ENCODE results near the gene GSG1L. TPM values are rescaled to one million over a fixed set of nuclear protein-coding genes. Genes with fewer than 3 reads are reported as not detected.

Gene GSG1L
- total and polyA plus RNA-seq, 9 donors: 1.5 to 4.3 (median 2.9) TPM

DNA sequence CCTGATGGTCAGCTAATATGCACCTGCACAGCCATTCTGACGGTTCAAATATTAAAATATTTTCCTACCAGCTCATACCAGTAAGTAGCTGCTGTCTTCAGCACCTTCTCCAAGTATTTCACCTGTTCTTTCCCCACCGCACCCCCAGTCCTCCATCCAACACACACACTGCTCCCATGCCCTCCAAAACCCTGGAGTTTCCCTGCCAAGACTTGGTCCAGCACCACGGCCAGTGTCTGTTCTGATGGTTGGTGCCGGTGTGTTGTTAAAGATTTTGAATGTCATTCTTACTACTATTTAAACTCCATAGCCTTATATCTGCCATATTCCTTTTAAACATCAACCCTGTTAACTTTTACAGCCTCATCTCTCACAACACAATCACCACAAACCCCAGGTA, 142.4 kb downstream of the GSG1L start:
- Histone ChIP-seq H3K4me1 (ENCODE audit: control insufficient read depth, insufficient read depth, low read length) (no peaks in the 10 kb centered on the region), H3K36me3 (ENCODE audit: control insufficient read depth, insufficient read depth, low read length) (no peaks in the 10 kb centered on the region), H3K27me3 (ENCODE audit: control insufficient read depth, insufficient read depth, low read length) (no peaks in the 10 kb centered on the region), H3K27ac (ENCODE audit: low read length) (no peak overlapping the region), H3K9me3 (replicated peaks; ENCODE audit: control insufficient read depth, low read depth, low read length) (no peaks in the 10 kb centered on the region), H3K4me3 (ENCODE audit: low read length) (no peak overlapping the region)
- no peak for DNase-seq
- WGBS (ENCODE audit: insufficient coverage): 63% methylated on average over 2 of the region's 4 CpGs

GRCh38 chr16:27920391-27920891, 143.1 kb downstream of the GSG1L start:
- Histone ChIP-seq H3K4me1 (ENCODE audit: control insufficient read depth, insufficient read depth, low read length) (no peaks in the 10 kb centered on the region), H3K9me3 (replicated peaks; ENCODE audit: control insufficient read depth, low read depth, low read length) (no peaks in the 10 kb centered on the region), H3K4me3 (ENCODE audit: low read length) (no peak overlapping the region), H3K27ac (ENCODE audit: low read length) (no peak overlapping the region), H3K27me3 (ENCODE audit: control insufficient read depth, insufficient read depth, low read length) (no peaks in the 10 kb centered on the region), H3K36me3 (ENCODE audit: control insufficient read depth, insufficient read depth, low read length) (no peaks in the 10 kb centered on the region)
- WGBS (ENCODE audit: insufficient coverage): 6% methylated on average over 7 of the region's 11 CpGs
- DNase-seq: no peak

DNA sequence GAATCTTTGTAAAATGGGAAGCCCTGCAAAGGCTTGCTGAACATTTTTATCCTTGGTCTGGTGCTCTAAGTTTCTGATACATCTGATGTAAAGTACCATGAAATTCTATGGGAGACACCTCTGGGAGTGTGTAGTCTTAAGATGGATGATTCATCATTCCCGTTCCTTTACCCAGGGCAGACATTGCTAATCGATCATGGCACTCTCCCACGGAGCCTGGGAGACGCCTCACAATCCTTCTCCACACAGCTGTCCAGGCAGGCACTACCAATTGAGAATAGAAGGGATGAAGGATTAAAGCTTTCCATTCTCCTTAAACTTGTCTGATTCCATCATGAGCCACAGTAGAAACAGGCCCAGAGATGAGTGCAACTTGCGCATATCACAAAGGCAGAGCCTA, 144.8 kb downstream of the GSG1L start:
- H3K27ac ChIP-seq (ENCODE audit: low read length): no peak overlapping the region
- WGBS (ENCODE audit: insufficient coverage): no CpG with 5 or more reads among the region's 5 CpGs
- no peaks in the 10 kb centered on the region for H3K9me3 ChIP-seq (replicated peaks; ENCODE audit: control insufficient read depth, low read depth, low read length)
- no peaks in the 10 kb centered on the region for H3K27me3 ChIP-seq (ENCODE audit: control insufficient read depth, insufficient read depth, low read length)
- no peak for DNase-seq
- no peak overlapping the region for H3K4me3 ChIP-seq (ENCODE audit: low read length)
- no peaks in the 10 kb centered on the region for H3K4me1 ChIP-seq (ENCODE audit: control insufficient read depth, insufficient read depth, low read length)
- no peaks in the 10 kb centered on the region for H3K36me3 ChIP-seq (ENCODE audit: control insufficient read depth, insufficient read depth, low read length)

DNA sequence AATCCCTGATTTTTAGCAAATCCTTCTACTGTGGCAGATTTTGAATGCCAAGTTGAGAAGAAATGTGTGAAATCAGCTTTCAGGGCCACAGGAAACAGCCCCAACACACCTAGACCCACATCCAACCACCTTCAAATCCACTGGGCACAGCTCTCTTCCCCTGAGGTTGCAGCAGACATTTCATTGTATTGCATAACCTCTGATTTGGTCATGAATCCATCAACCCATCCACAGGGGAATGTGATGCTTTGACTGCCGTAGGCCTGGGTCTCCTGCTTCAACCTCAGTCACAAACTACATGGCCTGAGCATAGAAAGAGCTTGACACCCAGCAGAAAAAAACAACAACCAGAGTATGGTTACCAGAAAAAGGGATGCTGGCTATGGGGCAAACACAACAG, 145.6 kb downstream of the GSG1L start:
- DNase-seq: no peak
- Histone ChIP-seq H3K9me3 (replicated peaks; ENCODE audit: control insufficient read depth, low read depth, low read length) (no peaks in the 10 kb centered on the region), H3K27ac (ENCODE audit: low read length) (no peak overlapping the region), H3K4me3 (ENCODE audit: low read length) (no peak overlapping the region), H3K27me3 (ENCODE audit: control insufficient read depth, insufficient read depth, low read length) (no peaks in the 10 kb centered on the region), H3K4me1 (ENCODE audit: control insufficient read depth, insufficient read depth, low read length) (no peaks in the 10 kb centered on the region), H3K36me3 (ENCODE audit: control insufficient read depth, insufficient read depth, low read length) (no peaks in the 10 kb centered on the region)
- WGBS (ENCODE audit: insufficient coverage): no CpG with 5 or more reads among the region's 1 CpG

GRCh38 chr16:27911486-27911885, 152.0 kb downstream of the GSG1L start:
- DNase-seq: no peak
- no peak overlapping the region for H3K4me3 ChIP-seq (ENCODE audit: low read length)
- no peak overlapping the region for H3K27ac ChIP-seq (ENCODE audit: low read length)
- H3K36me3 ChIP-seq (ENCODE audit: control insufficient read depth, insufficient read depth, low read length): no peaks in the 10 kb centered on the region
- no peaks in the 10 kb centered on the region for H3K4me1 ChIP-seq (ENCODE audit: control insufficient read depth, insufficient read depth, low read length)
- WGBS (ENCODE audit: insufficient coverage): no CpG with 5 or more reads among the region's 2 CpGs
- H3K9me3 ChIP-seq (replicated peaks; ENCODE audit: control insufficient read depth, low read depth, low read length): no peaks in the 10 kb centered on the region
- H3K27me3 ChIP-seq (ENCODE audit: control insufficient read depth, insufficient read depth, low read length): no peaks in the 10 kb centered on the region

DNA sequence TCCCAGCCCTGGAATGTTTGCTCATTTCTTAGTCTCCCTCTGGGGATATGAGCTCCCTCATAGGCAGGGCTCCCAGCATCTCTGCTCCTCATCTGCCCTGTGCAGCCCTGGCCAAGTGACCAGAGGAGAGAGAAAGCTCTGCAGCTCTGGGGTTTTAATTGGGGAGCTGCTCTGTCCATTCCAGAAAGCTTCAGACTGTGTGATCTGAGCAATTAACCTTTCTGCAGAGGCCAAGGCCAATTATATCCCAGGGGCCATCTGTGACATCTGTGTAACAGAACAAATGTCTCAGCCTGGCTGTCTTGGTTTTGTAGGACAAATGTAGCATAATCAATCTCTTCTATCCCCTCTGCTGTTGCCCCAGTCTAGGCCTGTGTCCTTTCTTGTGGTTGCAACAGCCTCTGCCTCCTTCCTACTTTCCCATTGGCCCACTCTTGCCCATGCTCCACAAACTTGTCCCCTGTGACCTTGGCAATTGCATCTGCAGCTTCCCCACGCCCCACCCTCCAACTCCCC, 156.0 kb downstream of the GSG1L start:
- no peaks in the 10 kb centered on the region for H3K9me3 ChIP-seq (replicated peaks; ENCODE audit: control insufficient read depth, low read depth, low read length)
- WGBS (ENCODE audit: insufficient coverage): 53% methylated on average over 1 of the region's 1 CpG
- H3K4me3 ChIP-seq (ENCODE audit: low read length): no peak overlapping the region
- no peaks in the 10 kb centered on the region for H3K4me1 ChIP-seq (ENCODE audit: control insufficient read depth, insufficient read depth, low read length)
- no peaks in the 10 kb centered on the region for H3K36me3 ChIP-seq (ENCODE audit: control insufficient read depth, insufficient read depth, low read length)
- H3K27ac ChIP-seq (ENCODE audit: low read length): no peak overlapping the region
- H3K27me3 ChIP-seq (ENCODE audit: control insufficient read depth, insufficient read depth, low read length): no peaks in the 10 kb centered on the region
- no peak for DNase-seq

DNA sequence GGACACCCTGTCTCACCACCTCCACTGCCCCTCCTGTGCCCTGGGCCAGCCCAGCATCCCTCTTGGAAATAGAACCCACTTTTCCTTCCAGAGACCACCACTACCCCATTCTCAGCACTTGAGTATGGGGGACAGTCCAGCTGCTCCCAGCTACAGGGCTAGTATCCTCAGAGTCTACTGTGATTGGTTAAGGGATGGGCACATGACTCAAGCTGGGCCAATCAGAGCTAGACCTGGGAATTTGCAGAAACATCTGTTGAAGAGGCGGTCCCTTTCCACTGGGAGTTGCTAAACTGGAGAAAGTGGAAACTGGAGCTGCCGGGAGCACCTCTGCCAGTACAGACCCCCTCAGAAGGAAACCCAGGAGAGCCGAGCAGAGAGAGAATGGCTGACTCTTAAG, 156.6 kb downstream of the GSG1L start:
- Histone ChIP-seq H3K27me3 (ENCODE audit: control insufficient read depth, insufficient read depth, low read length) (no peaks in the 10 kb centered on the region), H3K36me3 (ENCODE audit: control insufficient read depth, insufficient read depth, low read length) (no peaks in the 10 kb centered on the region), H3K4me3 (ENCODE audit: low read length) (no peak overlapping the region), H3K9me3 (replicated peaks; ENCODE audit: control insufficient read depth, low read depth, low read length) (no peaks in the 10 kb centered on the region), H3K27ac (ENCODE audit: low read length) (no peak overlapping the region), H3K4me1 (ENCODE audit: control insufficient read depth, insufficient read depth, low read length) (no peaks in the 10 kb centered on the region)
- WGBS (ENCODE audit: insufficient coverage): 59% methylated on average over 3 of the region's 3 CpGs
- DNase-seq: no peak

- Histone ChIP-seq H3K27me3 (ENCODE audit: control insufficient read depth, insufficient read depth, low read length) (no peaks in the 10 kb centered on the region), H3K9me3 (replicated peaks; ENCODE audit: control insufficient read depth, low read depth, low read length) (no peaks in the 10 kb centered on the region), H3K4me3 (ENCODE audit: low read length) (no peak overlapping the region), H3K4me1 (ENCODE audit: control insufficient read depth, insufficient read depth, low read length) (no peaks in the 10 kb centered on the region), H3K36me3 (ENCODE audit: control insufficient read depth, insufficient read depth, low read length) (no peaks in the 10 kb centered on the region), H3K27ac (ENCODE audit: low read length) (no peak overlapping the region)
- DNase-seq: no peak
- 62% methylated on average over 6 of the region's 12 CpGs for WGBS (ENCODE audit: insufficient coverage)
Observed at GRCh38 chr16:27903046-27903655, 160.4 kb downstream of the GSG1L start.

DNA sequence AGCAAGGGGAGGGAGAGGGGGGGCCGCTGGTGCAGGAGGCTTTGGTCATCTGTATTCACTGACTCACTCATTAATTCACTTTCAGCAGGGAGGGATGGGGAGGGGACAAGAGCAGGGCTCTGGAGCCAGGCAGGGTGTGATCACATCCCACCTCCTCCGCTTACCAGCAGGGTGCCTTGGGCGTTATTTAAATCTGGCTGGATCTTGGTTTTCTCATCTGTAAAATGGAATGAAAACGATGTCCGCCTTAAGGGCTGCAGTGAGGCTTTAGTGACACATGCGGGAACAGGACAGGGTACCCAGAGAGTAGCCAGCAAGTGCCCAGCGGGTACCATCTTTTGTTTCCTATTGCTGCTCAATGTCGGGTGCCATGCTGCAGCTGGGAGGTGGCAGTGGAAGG, 161.0 kb downstream of the GSG1L start:
- Histone ChIP-seq H3K36me3 (ENCODE audit: control insufficient read depth, insufficient read depth, low read length) (no peaks in the 10 kb centered on the region), H3K9me3 (replicated peaks; ENCODE audit: control insufficient read depth, low read depth, low read length) (no peaks in the 10 kb centered on the region), H3K4me1 (ENCODE audit: control insufficient read depth, insufficient read depth, low read length) (no peaks in the 10 kb centered on the region), H3K27me3 (ENCODE audit: control insufficient read depth, insufficient read depth, low read length) (no peaks in the 10 kb centered on the region), H3K27ac (ENCODE audit: low read length) (no peak overlapping the region), H3K4me3 (ENCODE audit: low read length) (no peak overlapping the region)
- no peak for DNase-seq
- WGBS (ENCODE audit: insufficient coverage): 87% methylated on average over 7 of the region's 8 CpGs

DNA sequence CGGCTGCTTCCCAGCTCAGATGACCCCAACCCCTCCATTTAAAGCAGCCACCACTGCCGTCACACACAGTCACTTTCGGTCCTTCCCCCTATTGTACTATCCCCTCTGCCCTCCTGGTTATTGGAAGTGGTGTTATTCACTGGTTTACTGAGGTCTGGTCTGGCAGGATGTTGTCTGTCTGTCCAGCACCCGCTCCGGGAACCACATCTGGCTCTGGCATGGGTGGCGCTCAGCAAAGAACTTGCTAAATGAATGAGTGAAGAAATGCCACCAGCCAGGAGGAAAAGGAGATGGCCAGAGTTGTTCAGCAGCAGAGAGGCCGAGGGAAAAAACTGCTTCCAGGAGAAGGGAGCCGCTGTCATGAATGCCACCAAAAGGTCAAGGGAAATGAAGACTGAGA, 161.6 kb downstream of the GSG1L start:
- 75% methylated on average over 6 of the region's 8 CpGs for WGBS (ENCODE audit: insufficient coverage)

DNA sequence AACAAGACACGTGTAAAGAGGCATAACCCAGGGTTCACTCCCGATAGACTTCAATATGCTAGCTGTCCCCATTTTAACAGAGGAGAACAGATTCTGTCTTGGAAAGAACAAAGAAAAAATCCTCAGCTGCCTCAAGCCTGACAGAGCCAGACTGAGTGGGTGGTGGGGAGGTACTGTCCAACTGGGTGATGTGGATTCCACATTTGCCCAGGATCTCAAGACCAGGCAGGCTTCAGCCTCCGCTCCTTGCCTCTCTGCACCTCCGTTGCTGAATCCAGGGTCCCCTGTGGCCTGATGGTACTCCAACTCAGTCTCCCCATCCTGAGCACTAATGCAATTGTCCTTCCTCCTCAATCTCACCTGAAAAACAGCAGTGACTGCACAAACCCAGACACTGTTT, 163.8 kb downstream of the GSG1L start:
- H3K27ac ChIP-seq (ENCODE audit: low read length): no peak overlapping the region
- no peak for DNase-seq
- no peaks in the 10 kb centered on the region for H3K4me1 ChIP-seq (ENCODE audit: control insufficient read depth, insufficient read depth, low read length)
- H3K27me3 ChIP-seq (ENCODE audit: control insufficient read depth, insufficient read depth, low read length): peaks cover 2% of the 10 kb centered on the region
- no peaks in the 10 kb centered on the region for H3K36me3 ChIP-seq (ENCODE audit: control insufficient read depth, insufficient read depth, low read length)
- H3K9me3 ChIP-seq (replicated peaks; ENCODE audit: control insufficient read depth, low read depth, low read length): no peaks in the 10 kb centered on the region
- H3K4me3 ChIP-seq (ENCODE audit: low read length): no peak overlapping the region
- WGBS (ENCODE audit: insufficient coverage): 68% methylated on average over 3 of the region's 4 CpGs

More for the DNA sequence above, 161.6 kb downstream of the GSG1L start:
- no peak for DNase-seq
- Histone ChIP-seq H3K9me3 (replicated peaks; ENCODE audit: control insufficient read depth, low read depth, low read length) (no peaks in the 10 kb centered on the region), H3K27me3 (ENCODE audit: control insufficient read depth, insufficient read depth, low read length) (no peaks in the 10 kb centered on the region), H3K4me1 (ENCODE audit: control insufficient read depth, insufficient read depth, low read length) (no peaks in the 10 kb centered on the region), H3K27ac (ENCODE audit: low read length) (no peak overlapping the region), H3K4me3 (ENCODE audit: low read length) (no peak overlapping the region), H3K36me3 (ENCODE audit: control insufficient read depth, insufficient read depth, low read length) (no peaks in the 10 kb centered on the region)

All from muscle of leg (tissue), 11 donors.